Measurements from ENCODE around the gene ANXA6. TPM values are rescaled to one million over a fixed set of nuclear protein-coding genes. Genes with fewer than 3 reads are reported as not detected.

The ANXA6 gene
- total RNA-seq, 1 experiment from 2014 or later = 98.7 TPM

DNA sequence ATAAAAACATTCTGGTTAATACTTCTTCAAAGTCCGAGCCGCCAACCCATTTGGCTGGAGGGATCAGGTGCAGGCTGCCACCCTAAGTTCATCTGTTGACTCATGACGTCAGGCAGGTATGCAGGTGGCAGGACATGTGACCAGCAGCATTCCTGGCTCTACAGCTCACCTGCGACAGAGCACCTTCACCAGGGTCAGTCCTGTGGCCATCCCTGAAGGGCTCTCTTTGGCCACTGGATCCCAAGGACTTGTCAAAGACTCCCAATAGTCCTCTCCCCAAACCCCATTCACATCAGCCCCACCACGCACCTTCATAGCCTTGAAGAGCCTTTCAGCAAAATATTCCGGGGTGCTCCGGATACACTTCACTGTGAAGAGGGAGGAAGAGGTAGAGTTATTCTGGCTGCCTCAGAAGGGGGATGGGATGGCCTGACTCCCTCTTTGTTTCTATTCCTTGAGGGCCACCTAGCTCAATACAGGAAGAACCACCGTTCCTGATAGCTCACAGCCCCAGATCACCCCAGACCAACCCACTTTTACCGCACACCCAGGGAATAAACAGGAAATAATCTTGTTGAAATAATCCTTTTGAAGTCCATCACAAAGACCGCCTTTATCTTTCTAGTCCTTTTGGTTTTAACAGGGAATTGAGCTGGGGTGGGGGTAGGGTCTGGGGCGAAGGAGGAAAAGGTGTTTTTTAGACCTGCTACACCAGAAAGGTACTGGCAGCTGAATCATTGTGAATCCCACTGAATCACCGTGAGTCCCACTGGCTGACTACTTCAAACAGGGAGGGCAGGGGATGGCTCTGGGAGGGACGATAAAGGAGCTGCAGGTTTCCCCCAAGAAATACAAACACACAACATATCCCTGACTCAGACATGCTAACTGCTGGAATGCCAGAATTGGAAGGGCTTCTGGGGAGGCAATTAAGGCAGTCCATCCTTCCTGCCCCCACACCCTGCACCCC is 26.4 kb downstream of the ANXA6 start:
- no peak overlapping the region for H3K23ac ChIP-seq (ENCODE audit: insufficient read length, low read depth, low read length)
- WGBS (ENCODE audit: extremely low coverage, insufficient read length, low lambda C conversion rate) = no CpG with 5 or more reads among the region's 13 CpGs

More for the DNA sequence above, 26.4 kb downstream of the ANXA6 start:
- Histone ChIP-seq H2BK5ac (ENCODE audit: insufficient read length, low read length) (no peak overlapping the region), H3K23me2 (ENCODE audit: insufficient read length, low read depth, low read length, poor library complexity, severe bottlenecking) (no peaks in the 10 kb centered on the region), H3K4me1 (ENCODE audit: insufficient read depth, low read length) (no peaks in the 10 kb centered on the region; the same call in 1 of the 2 replicates), H3K79me1 (ENCODE audit: insufficient read depth, low read depth, low read length, poor library complexity, severe bottlenecking) (no peaks in the 10 kb centered on the region), H3K14ac (ENCODE audit: insufficient read depth, low read length) (no peak overlapping the region), H3K79me2 (ENCODE audit: insufficient read depth, low read length) (no peaks in the 10 kb centered on the region), H3K56ac (ENCODE audit: insufficient read length, low read depth, low read length) (no peak overlapping the region), H3K27me3 (ENCODE audit: insufficient read depth, low read length) (no peaks in the 10 kb centered on the region), H2BK20ac (ENCODE audit: low read depth, low read length, poor library complexity, severe bottlenecking) (no peak overlapping the region), H2AFZ (ENCODE audit: low read length) (no peak overlapping the region), H4K8ac (replicated peaks; ENCODE audit: insufficient read length, low read depth, low read length) (no peak overlapping the region), H3K9ac (ENCODE audit: extremely low read depth, insufficient read length, low read length) (no peak overlapping the region), H2AK5ac (ENCODE audit: insufficient read length, low read length) (no peak overlapping the region), H3T11ph (ENCODE audit: low read length) (no peak overlapping the region), H3K4me2 (ENCODE audit: insufficient read depth, insufficient read length, low read length) (no peak overlapping the region), H2BK15ac (ENCODE audit: low read depth, low read length) (no peak overlapping the region), H4K5ac (ENCODE audit: insufficient read length, low read depth, low read length) (no peak overlapping the region), H2BK120ac (ENCODE audit: low read depth, low read length, poor library complexity, severe bottlenecking) (no peak overlapping the region), H3K4ac (ENCODE audit: low read depth, low read length) (no peak overlapping the region), H4K91ac (ENCODE audit: insufficient read length, low read depth, low read length) (no peak overlapping the region), H4K20me1 (ENCODE audit: control insufficient read depth, insufficient read depth, insufficient read length) (peaks cover 2% of the 10 kb centered on the region), H3K18ac (ENCODE audit: insufficient read length, low read depth, low read length) (no peak overlapping the region), H3K9me3 (ENCODE audit: control insufficient read depth, low read depth, low read length) (no peaks in the 10 kb centered on the region), H3K27ac (ENCODE audit: insufficient read length, low read depth, low read length) (no peak overlapping the region), H2BK12ac (ENCODE audit: insufficient read length, low read depth, low read length) (no peak overlapping the region)
- TF ChIP-seq, protein P1, sequence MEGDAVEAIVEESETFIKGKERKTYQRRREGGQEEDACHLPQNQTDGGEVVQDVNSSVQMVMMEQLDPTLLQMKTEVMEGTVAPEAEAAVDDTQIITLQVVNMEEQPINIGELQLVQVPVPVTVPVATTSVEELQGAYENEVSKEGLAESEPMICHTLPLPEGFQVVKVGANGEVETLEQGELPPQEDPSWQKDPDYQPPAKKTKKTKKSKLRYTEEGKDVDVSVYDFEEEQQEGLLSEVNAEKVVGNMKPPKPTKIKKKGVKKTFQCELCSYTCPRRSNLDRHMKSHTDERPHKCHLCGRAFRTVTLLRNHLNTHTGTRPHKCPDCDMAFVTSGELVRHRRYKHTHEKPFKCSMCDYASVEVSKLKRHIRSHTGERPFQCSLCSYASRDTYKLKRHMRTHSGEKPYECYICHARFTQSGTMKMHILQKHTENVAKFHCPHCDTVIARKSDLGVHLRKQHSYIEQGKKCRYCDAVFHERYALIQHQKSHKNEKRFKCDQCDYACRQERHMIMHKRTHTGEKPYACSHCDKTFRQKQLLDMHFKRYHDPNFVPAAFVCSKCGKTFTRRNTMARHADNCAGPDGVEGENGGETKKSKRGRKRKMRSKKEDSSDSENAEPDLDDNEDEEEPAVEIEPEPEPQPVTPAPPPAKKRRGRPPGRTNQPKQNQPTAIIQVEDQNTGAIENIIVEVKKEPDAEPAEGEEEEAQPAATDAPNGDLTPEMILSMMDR (conservative IDR thresholded peaks at IDR 0.05) = no peak
- DNase-seq = no peak
- no peaks in the 10 kb centered on the region for H3K27me3 Mint-ChIP-seq (ENCODE audit: low read depth)
- peak overlapping the region in 1 of 3 experiments; percentile 36; a peak in 1 of 7 replicates for H3K27ac Mint-ChIP-seq
- H3K4me1 Mint-ChIP-seq = peaks cover 1 to 6% of the 10 kb centered on the region in 2 experiments; a peak in 1 of 4 replicates
- H3K4me3 Mint-ChIP-seq = no peak overlapping the region
- peaks cover 19 to 78% (median 54%) of the 10 kb centered on the region in 3 experiments; a peak in 6 of 7 replicates for H3K36me3 Mint-ChIP-seq (ENCODE audit: insufficient read depth in 1 of 3, low read depth in 3 of 3)
- H3K9me3 Mint-ChIP-seq = no peaks in the 10 kb centered on the region
